ENCODE measurements around the gene PRMT7.

Gene PRMT7

GRCh38 chr16:68396481-68396880 lies 85.7 kb downstream of the PRMT7 start:
- DNase-seq (ENCODE audit: low read depth) = no peak

- no peak for DNase-seq (ENCODE audit: low read depth)
These were observed 86.9 kb downstream of the PRMT7 start for GRCh38 chr16:68397710-68398201.

GRCh38 chr16:68399456-68399855 lies 88.6 kb downstream of the PRMT7 start:
- DNase-seq (ENCODE audit: low read depth) = no peak

- no peak for DNase-seq (ENCODE audit: low read depth)
These were observed 89.5 kb downstream of the PRMT7 start for GRCh38 chr16:68400083-68400923.

- DNase-seq (ENCODE audit: low read depth) = no peak
These were observed 90.2 kb downstream of the PRMT7 start for GRCh38 chr16:68400924-68401460.

GRCh38 chr16:68401871-68402747 lies 91.3 kb downstream of the PRMT7 start:
- DNase-seq (ENCODE audit: low read depth) = no peak

- DNase-seq (ENCODE audit: low read depth) = no peak
These were observed 91.9 kb downstream of the PRMT7 start for GRCh38 chr16:68402748-68403040.

- no peak for DNase-seq (ENCODE audit: low read depth)
These were observed 92.4 kb downstream of the PRMT7 start for GRCh38 chr16:68403177-68403576.

- no peak for DNase-seq (ENCODE audit: low read depth)
These were observed 92.9 kb downstream of the PRMT7 start for GRCh38 chr16:68403704-68404103.

- no peak for DNase-seq (ENCODE audit: low read depth)
These were observed 94.0 kb downstream of the PRMT7 start for GRCh38 chr16:68404736-68405345.

GRCh38 chr16:68406458-68407152 lies 95.8 kb downstream of the PRMT7 start:
- DNase-seq (ENCODE audit: low read depth) = no peak

Data from stimulated activated CD8-positive, alpha-beta memory T cell treated with anti-CD3 and anti-CD28 coated beads, Interleukin-15, amount 100 ng/mL, for 24 hours (primary cell).